NCI-H2029 (cell line): ENCODE data around the gene NUTM2E.
"Not testable (repeated sequence)": the region's sequence is repeated elsewhere in the genome, so short reads cannot be mapped to it uniquely, and the experiment has no call there.

Experiments used
- DNase-seq: peaks from one replicate; lab custom pipeline; 2025; lab: John Stamatoyannopoulos, UW

The NUTM2E gene

GRCh38 chr10:79866903-79867551, 40.5 kb downstream of the NUTM2E start:
- not testable (repeated sequence) for DNase-seq

DNA sequence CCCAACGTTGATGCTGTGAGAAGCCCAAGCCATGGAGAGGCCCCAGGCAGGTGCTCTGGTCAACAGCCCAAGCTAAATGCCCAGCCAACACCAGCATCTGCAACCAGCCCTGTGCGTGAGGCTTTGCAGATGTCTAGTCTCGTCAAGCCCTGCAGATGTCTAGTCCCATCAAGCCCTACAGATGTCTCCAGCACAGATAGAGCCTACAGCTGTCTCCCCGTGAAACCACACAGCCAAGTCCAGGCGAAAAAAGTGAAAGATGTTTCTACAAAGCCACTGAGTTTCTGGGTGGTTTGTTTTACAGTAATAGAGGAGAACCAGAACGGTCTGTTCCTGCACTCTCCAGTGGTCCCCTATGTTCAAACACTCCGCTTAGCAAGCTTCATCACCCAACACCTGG, 41.5 kb downstream of the NUTM2E start:
- not testable (repeated sequence) for DNase-seq

DNA sequence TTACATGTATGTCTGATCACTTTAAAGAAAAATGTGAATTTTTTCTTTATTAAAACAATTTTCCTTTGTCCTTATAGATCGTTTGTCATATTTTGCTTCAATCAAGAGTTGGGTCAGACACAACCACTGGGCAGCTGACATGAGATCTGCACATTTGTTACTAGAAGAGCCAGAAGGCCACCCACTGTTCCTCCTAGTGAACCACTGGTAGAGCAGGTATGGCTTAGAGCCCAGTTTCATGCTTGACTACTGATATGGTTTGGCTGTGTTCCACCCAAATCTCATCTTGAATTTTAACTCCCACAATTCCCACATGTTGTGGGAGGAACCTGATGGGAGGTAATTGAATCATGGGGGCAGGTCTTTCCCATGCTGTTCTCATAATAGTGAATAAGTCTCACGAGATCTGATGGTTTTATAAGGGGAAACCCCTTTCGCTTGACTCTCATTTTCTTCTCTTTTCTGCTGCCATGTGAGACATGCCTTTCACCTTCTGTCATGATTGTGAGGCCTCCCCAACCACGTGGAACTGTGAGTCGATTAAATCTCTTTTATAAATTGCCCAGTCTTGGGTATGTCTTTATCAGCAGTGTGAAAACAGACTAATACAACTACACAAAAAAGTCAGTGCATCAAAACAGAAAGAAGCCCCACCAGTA, 43.0 kb downstream of the NUTM2E start:
- not testable (repeated sequence) for DNase-seq

- not testable (repeated sequence) for DNase-seq
Observed at GRCh38 chr10:79871729-79872128, 45.2 kb downstream of the NUTM2E start.
